Neutrophil (primary cell): ENCODE results near the gene MAT2A.
"Not testable (repeated sequence)": the region's sequence is repeated elsewhere in the genome, so short reads cannot be mapped to it uniquely, and the experiment has no call there.

Experiments used
- H3K27ac ChIP-seq: fragments of 200-600 bp; sonication (generic); 2 replicates; pipeline ENCODE4 v1.5.1; 2016; ENCODE audit warnings: mild to moderate bottlenecking, moderate library complexity
- H3K27me3 ChIP-seq: fragments of 200-600 bp; sonication (generic); 2 replicates; pipeline ENCODE4 v1.6.0; 2016; ENCODE audit warnings: mild to moderate bottlenecking
- H3K36me3 ChIP-seq: fragments of 200-600 bp; sonication (generic); 2 replicates; pipeline ENCODE4 v1.5.1; 2017
- H3K4me1 ChIP-seq, 2 experiments: fragments of 200-600 bp in 1 of 2; sonication (generic) in 1 of 2; 1 replicate in 1 of 2; 2 replicates in 1 of 2; pipeline versions ENCODE4 v1.5.1 to v1.6.1; 2013 to 2016; ENCODE audit warnings: low read depth in 1 of 2, low read length in 1 of 2, mild to moderate bottlenecking in 1 of 2, moderate library complexity in 1 of 2; ENCODE audit not compliant: control insufficient read depth in 1 of 2, insufficient read depth in 1 of 2
- H3K4me3 ChIP-seq, 2 experiments: fragments of 200-600 bp in 1 of 2; sonication (generic) in 1 of 2; 1 replicate in 1 of 2; 2 replicates in 1 of 2; pipeline ENCODE4 v1.5.1; 2013 to 2016; ENCODE audit warnings: low read depth in 1 of 2, low read length in 1 of 2, mild to moderate bottlenecking in 1 of 2, moderate library complexity in 1 of 2
- H3K9me3 ChIP-seq: fragments of 200-600 bp; sonication (generic); 2 replicates; pipeline ENCODE4 v1.5.1; 2016
- TF ChIP-seq, protein P1 (sequence below): fragments of 200-600 bp; sonication (generic); IDR thresholded peaks from 2 replicates; pipeline ENCODE4 v1.5.1; 2016; ENCODE audit warnings: antibody characterized with exemption

MAT2A gene

GRCh38 chr2:85551698-85552678 lies 13.0 kb downstream of the MAT2A start:
- peaks cover 36% of the 10 kb centered on the region for H3K36me3 ChIP-seq
- TF ChIP-seq, protein P1, sequence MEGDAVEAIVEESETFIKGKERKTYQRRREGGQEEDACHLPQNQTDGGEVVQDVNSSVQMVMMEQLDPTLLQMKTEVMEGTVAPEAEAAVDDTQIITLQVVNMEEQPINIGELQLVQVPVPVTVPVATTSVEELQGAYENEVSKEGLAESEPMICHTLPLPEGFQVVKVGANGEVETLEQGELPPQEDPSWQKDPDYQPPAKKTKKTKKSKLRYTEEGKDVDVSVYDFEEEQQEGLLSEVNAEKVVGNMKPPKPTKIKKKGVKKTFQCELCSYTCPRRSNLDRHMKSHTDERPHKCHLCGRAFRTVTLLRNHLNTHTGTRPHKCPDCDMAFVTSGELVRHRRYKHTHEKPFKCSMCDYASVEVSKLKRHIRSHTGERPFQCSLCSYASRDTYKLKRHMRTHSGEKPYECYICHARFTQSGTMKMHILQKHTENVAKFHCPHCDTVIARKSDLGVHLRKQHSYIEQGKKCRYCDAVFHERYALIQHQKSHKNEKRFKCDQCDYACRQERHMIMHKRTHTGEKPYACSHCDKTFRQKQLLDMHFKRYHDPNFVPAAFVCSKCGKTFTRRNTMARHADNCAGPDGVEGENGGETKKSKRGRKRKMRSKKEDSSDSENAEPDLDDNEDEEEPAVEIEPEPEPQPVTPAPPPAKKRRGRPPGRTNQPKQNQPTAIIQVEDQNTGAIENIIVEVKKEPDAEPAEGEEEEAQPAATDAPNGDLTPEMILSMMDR: peak; percentile 95
- H3K4me1 ChIP-seq: peaks cover 30% of the 10 kb centered on the region in 2 experiments
- no peaks in the 10 kb centered on the region for H3K27me3 ChIP-seq
- H3K9me3 ChIP-seq: no peaks in the 10 kb centered on the region
- H3K27ac ChIP-seq: peak overlapping the region; percentile 79
- H3K4me3 ChIP-seq: no peak overlapping the region

DNA sequence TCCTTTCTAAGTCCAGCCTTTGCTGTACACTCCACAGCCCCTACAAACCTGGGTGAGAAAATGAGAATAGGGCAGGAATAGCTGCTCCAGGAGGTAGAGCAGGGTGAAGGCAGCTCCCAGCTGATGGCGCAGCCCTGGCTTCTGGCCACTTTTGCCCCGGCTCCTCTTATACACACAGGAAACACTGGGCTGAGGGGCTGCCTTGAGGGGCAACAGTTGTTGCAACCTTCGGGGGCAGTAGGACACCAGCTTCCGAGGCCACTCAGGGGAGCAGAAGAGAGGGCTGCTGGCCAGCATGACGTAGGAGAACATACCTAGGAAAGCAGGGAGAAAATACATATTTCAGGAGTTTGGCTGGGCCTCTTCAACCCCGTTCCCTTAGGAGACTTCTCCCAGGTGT lies 14.2 kb downstream of the MAT2A start:
- Histone ChIP-seq H3K27ac (no peak overlapping the region), H3K4me1 (peaks cover 30% of the 10 kb centered on the region in 2 experiments), H3K4me3 (no peak overlapping the region), H3K9me3 (no peaks in the 10 kb centered on the region), H3K27me3 (no peaks in the 10 kb centered on the region), H3K36me3 (peaks cover 32% of the 10 kb centered on the region)
- TF ChIP-seq, protein P1: no peak

DNA sequence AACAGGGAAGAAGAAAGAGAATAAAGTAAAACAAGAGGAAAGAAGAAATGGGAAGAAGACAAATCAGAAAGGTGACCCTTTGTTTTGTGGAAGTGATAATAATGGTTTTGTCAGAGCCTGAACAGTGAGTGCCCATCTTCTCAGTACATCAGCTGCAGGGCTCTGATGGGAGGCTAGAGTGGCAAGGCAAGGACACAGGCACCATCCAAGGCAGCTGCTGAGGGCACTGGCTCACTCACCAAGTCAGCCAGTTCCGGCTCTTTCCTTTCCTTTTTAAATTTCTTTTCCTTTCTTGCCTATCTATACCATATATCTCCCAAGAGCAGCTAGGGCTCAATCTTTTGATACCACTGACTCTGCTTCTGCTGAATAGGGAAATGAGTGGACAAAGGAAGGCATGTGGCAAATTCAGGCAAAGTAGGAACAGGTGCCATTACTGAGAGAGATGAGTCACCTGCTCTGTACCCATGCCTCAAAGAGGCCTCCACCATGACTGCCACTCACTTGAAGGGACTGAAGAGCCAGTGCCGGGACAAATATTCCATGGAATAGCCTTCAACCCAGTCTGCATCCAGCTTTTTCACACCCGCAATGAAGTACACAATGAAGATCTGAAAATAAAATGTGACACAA lies 16.1 kb downstream of the MAT2A start:
- Histone ChIP-seq H3K27ac (no peak overlapping the region), H3K36me3 (peaks cover 32% of the 10 kb centered on the region), H3K4me3 (no peak overlapping the region), H3K9me3 (no peaks in the 10 kb centered on the region), H3K27me3 (no peaks in the 10 kb centered on the region), H3K4me1 (peaks cover 22 to 26% of the 10 kb centered on the region in 2 experiments)
- TF ChIP-seq, protein P1: no peak

GRCh38 chr2:85557130-85557529 lies 18.2 kb downstream of the MAT2A start:
- no peak overlapping the region for H3K27ac ChIP-seq
- peaks cover 15 to 17% of the 10 kb centered on the region in 2 experiments for H3K4me1 ChIP-seq
- H3K9me3 ChIP-seq: no peaks in the 10 kb centered on the region
- H3K36me3 ChIP-seq: peaks cover 32% of the 10 kb centered on the region
- H3K4me3 ChIP-seq: no peak overlapping the region
- TF ChIP-seq, protein P1: no peak
- H3K27me3 ChIP-seq: no peaks in the 10 kb centered on the region

DNA sequence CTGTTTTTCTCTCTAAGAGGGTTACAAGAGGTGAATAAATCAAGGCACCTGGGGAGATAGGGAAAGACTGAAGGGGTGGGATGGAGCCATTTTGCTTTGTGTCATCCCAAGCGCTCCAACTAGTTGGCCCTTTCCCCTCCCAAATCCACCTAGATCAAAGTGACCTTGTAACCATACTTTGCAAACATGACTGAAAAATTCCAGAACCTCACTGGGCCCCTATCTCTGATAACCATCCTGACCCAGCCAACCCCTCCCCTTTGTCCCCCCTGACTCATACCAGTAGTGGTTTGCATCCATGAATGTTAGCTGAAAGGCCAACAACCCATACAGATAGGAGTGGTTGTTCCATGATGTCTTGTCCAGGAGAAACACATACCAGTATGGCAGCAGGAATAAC lies 19.2 kb downstream of the MAT2A start:
- H3K4me3 ChIP-seq: no peak overlapping the region

DNA sequence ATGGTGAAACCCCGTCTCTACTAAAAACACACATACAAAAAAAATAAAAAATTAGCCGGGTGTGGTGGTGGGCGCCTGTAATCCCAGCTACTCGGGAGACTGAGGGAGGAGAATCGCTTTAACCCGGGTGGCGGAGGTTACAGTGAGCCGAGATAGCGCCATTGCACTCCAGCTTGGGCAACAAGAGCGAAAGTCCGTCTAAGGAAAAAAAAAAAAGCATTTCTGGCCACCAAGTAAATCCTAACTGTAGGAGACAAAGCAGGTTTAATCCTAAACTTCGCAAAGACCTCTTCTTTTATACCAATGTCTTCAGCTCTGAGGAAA lies 21.4 kb downstream of the MAT2A start:
- Histone ChIP-seq H3K4me1 (peaks cover 18 to 21% of the 10 kb centered on the region in 2 experiments), H3K4me3 (peak overlapping the region in 1 of 2 experiments; percentile 74)
- not testable (repeated sequence) for H3K27me3 ChIP-seq, H3K36me3 ChIP-seq, H3K9me3 ChIP-seq, H3K27ac ChIP-seq

More for the DNA sequence above, 19.2 kb downstream of the MAT2A start:
- Histone ChIP-seq H3K27ac (no peak overlapping the region), H3K36me3 (peaks cover 22% of the 10 kb centered on the region), H3K27me3 (no peaks in the 10 kb centered on the region), H3K9me3 (no peaks in the 10 kb centered on the region), H3K4me1 (peaks cover 13 to 15% of the 10 kb centered on the region in 2 experiments)
- TF ChIP-seq, protein P1: no peak
